ENCODE data around the gene HAPLN1. TPM values are rescaled to one million over a fixed set of nuclear protein-coding genes. Genes with fewer than 3 reads are reported as not detected.

Gene HAPLN1
- polyA plus RNA-seq, 1 donor: 5.0 TPM

DNA sequence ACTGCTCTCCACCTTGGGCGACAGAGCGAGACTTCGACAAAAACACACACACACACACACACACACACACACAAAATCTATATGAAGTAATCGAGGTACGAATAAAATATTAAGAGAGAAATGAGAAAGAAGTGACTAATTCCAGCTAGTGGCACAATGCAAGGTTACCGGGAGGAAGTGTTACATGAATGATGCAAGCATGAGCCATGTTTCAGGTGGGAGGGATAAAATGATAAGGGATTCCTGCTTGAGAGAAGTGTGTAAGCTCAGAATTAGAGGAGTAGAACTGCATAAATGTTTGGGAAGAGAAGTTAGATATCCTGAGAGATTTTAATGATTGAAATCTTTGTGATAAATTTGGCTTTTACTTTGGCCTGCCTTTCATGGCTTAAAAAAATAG lies 18.8 kb downstream of the HAPLN1 start:
- Histone ChIP-seq H3K27me3 (ENCODE audit: control insufficient read depth, insufficient read depth, low read length) (no peaks in the 10 kb centered on the region), H3K4me1 (ENCODE audit: control insufficient read depth, insufficient read depth, low read length) (no peaks in the 10 kb centered on the region), H3K4me3 (ENCODE audit: low read length) (no peak overlapping the region), H3K36me3 (ENCODE audit: control insufficient read depth, insufficient read depth, low read length) (no peaks in the 10 kb centered on the region), H3K27ac (ENCODE audit: low read length) (no peak overlapping the region), H3K9me3 (ENCODE audit: control insufficient read depth, low read depth, low read length) (no peaks in the 10 kb centered on the region)
- WGBS (ENCODE audit: insufficient coverage, low lambda C conversion rate): 83% methylated on average over 1 of the region's 6 CpGs
- no peak for DNase-seq

DNA sequence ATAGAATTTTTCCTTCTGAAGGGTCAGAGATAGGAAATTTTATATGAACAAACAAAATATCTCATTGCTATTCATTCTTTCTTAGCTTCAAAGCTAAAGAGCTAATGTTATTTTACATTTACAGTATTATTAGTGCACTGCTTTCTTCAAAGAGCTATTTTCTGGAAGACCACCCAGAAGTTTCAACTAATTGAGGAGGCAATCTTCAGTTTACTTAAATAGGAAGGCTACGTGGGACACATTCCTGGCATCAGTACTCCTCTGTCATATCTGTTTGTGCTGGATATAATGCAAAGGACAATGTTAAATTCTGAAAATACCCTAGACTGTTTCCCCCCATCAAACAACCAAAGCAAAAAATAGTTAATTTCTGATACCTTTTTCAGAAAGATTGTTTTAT lies 30.8 kb downstream of the HAPLN1 start:
- no peaks in the 10 kb centered on the region for H3K9me3 ChIP-seq (ENCODE audit: control insufficient read depth, low read depth, low read length)
- no peaks in the 10 kb centered on the region for H3K4me1 ChIP-seq (ENCODE audit: control insufficient read depth, insufficient read depth, low read length)
- WGBS (ENCODE audit: insufficient coverage, low lambda C conversion rate): no CpG with 5 or more reads among the region's 1 CpG
- H3K27ac ChIP-seq (ENCODE audit: low read length): no peak overlapping the region
- no peaks in the 10 kb centered on the region for H3K27me3 ChIP-seq (ENCODE audit: control insufficient read depth, insufficient read depth, low read length)
- no peak for DNase-seq
- no peaks in the 10 kb centered on the region for H3K36me3 ChIP-seq (ENCODE audit: control insufficient read depth, insufficient read depth, low read length)
- H3K4me3 ChIP-seq (ENCODE audit: low read length): no peak overlapping the region

DNA sequence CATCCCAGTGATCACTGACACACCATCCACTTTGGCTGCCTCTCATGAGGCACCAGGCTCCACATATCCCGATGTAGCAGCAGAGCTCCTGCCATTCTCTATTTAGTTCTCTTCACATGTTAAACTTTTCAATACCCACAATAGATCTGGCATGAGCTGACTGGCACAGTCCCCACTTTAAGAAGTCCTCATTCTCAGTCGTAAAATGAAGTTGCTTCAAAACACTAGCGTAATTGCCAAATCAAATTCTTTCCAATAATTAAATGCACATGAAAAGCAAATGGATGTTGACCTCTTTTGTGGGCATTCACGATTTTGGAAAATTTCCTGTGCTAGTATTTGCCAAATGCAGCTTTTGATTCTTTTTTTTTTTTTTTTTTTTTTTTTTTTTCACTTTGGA lies 32.4 kb downstream of the HAPLN1 start:
- Histone ChIP-seq H3K4me1 (ENCODE audit: control insufficient read depth, insufficient read depth, low read length) (no peaks in the 10 kb centered on the region), H3K4me3 (ENCODE audit: low read length) (no peak overlapping the region), H3K27ac (ENCODE audit: low read length) (no peak overlapping the region), H3K36me3 (ENCODE audit: control insufficient read depth, insufficient read depth, low read length) (no peaks in the 10 kb centered on the region), H3K9me3 (ENCODE audit: control insufficient read depth, low read depth, low read length) (no peaks in the 10 kb centered on the region), H3K27me3 (ENCODE audit: control insufficient read depth, insufficient read depth, low read length) (no peaks in the 10 kb centered on the region)
- 100% methylated on average over 2 of the region's 4 CpGs for WGBS (ENCODE audit: insufficient coverage, low lambda C conversion rate)
- DNase-seq: no peak

DNA sequence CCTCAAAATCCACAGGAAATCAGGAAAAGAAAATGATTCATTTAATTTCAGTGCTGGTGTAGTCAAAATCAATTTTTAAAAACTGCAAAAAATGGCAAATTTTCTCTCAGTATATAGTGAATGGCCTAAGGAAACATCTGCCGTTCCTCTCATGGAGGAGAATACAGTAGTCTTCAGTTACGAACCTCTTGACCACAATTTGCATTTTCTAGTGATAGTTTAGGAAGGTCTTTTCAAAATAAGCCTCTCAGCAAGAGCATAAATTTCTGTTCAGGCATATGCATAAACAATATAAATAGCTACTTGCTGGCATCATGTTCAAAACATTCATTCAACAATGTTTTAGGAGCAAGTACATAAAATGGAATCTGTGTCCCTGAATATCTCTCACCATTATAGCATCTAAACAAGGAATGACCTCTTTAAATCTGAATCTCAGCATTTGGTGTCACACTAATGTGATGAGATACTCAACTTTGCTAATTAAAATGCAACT lies 33.5 kb downstream of the HAPLN1 start:
- H3K4me3 ChIP-seq (ENCODE audit: low read length): no peak overlapping the region
- no peaks in the 10 kb centered on the region for H3K27me3 ChIP-seq (ENCODE audit: control insufficient read depth, insufficient read depth, low read length)
- no peaks in the 10 kb centered on the region for H3K36me3 ChIP-seq (ENCODE audit: control insufficient read depth, insufficient read depth, low read length)
- H3K4me1 ChIP-seq (ENCODE audit: control insufficient read depth, insufficient read depth, low read length): no peaks in the 10 kb centered on the region
- H3K27ac ChIP-seq (ENCODE audit: low read length): no peak overlapping the region
- WGBS (ENCODE audit: insufficient coverage, low lambda C conversion rate): no CpG with 5 or more reads among the region's 2 CpGs
- H3K9me3 ChIP-seq (ENCODE audit: control insufficient read depth, low read depth, low read length): no peaks in the 10 kb centered on the region
- no peak for DNase-seq

DNA sequence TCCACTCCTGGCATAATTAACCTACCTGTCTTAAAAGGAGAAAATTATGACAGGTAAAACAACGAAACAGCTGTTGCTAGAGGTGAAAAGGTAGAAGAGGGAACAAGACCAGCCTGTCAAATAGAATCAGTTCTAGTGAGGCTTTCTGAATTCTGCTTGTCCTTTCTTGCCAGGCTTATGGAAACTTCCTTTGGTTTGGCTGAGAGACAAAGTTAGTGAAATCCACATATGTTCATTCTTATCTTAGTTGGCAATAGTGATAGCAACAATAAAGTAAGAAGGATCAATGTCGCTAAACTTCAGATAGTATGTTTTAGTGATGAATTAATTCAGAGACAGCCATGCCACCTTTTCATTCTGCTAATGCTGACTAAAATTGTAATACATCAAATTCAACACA lies 34.4 kb downstream of the HAPLN1 start:
- Histone ChIP-seq H3K27ac (ENCODE audit: low read length) (no peak overlapping the region), H3K27me3 (ENCODE audit: control insufficient read depth, insufficient read depth, low read length) (no peaks in the 10 kb centered on the region), H3K9me3 (ENCODE audit: control insufficient read depth, low read depth, low read length) (no peaks in the 10 kb centered on the region), H3K4me1 (ENCODE audit: control insufficient read depth, insufficient read depth, low read length) (no peaks in the 10 kb centered on the region), H3K36me3 (ENCODE audit: control insufficient read depth, insufficient read depth, low read length) (no peaks in the 10 kb centered on the region), H3K4me3 (ENCODE audit: low read length) (no peak overlapping the region)
- 100% methylated on average over 1 of the region's 2 CpGs for whole genome bisulfite sequencing (ENCODE audit: insufficient coverage, low lambda C conversion rate)
- DNase-seq: no peak

DNA sequence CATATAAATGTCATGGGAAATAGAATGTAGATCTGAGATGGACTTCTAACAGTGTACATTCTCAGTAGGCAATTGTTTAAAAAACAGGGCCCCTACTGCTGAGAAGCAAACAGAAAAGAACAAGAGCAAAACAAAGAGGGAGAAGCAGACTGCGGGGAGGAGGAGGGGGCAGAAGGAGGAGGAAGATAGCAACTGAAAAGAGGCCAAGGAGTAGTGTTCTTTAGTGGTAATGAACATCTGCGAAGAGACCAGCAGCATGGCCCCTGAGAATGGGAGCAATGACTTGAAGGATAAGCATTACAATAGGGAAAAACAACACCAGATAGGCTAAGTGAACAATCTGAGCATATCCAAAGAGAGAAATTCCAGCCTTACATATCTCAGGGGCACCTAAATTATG lies 36.8 kb downstream of the HAPLN1 start:
- Histone ChIP-seq H3K27me3 (ENCODE audit: control insufficient read depth, insufficient read depth, low read length) (no peaks in the 10 kb centered on the region), H3K4me1 (ENCODE audit: control insufficient read depth, insufficient read depth, low read length) (no peaks in the 10 kb centered on the region), H3K36me3 (ENCODE audit: control insufficient read depth, insufficient read depth, low read length) (no peaks in the 10 kb centered on the region), H3K27ac (ENCODE audit: low read length) (no peak overlapping the region), H3K9me3 (ENCODE audit: control insufficient read depth, low read depth, low read length) (no peaks in the 10 kb centered on the region), H3K4me3 (ENCODE audit: low read length) (no peak overlapping the region)
- 86% methylated on average over 1 of the region's 2 CpGs for WGBS (ENCODE audit: insufficient coverage, low lambda C conversion rate)
- DNase-seq: no peak

DNA sequence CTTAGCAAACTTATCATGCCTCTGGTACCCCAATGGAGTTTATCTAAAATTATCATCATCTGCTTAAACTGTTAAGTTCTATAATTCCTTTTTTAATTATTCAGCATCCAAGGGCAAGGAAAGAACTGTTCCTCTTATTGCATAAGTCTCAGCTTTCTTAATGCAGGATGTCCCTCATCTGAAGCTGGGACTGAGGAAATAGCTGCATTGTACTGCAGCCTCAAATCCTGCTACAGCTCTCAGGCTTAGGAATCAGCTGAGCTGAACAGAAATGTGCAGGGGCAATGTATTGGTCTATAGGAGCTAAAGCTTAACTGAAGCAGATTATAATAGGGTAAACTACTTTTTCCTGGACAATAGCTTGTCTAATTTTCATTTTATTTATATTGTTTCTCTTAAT lies 48.0 kb downstream of the HAPLN1 start:
- no peak overlapping the region for H3K27ac ChIP-seq (ENCODE audit: low read length)
- no peak for DNase-seq
- H3K4me3 ChIP-seq (ENCODE audit: low read length): no peak overlapping the region

DNA sequence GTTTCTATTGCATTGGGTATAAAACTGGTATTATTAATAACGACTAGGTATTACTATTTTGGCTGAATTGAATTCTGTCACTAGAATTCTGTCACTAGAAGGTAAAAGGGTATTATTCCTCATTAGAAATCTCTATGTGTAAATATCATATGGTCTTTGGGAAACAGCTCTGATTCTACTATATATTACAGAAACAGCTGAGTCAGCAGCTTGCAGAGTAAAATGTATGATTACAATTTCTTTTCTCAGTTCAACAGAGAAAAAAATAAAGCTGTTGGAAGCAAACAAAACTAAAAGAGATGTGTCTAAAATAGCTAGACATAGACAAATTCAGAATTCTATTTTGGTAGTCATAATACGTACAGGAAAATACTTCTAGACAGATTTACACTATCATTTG lies 48.5 kb downstream of the HAPLN1 start:
- no CpG with 5 or more reads among the region's 2 CpGs for WGBS (ENCODE audit: insufficient coverage, low lambda C conversion rate)
- no peaks in the 10 kb centered on the region for H3K27me3 ChIP-seq (ENCODE audit: control insufficient read depth, insufficient read depth, low read length)

More for the DNA sequence above, 48.0 kb downstream of the HAPLN1 start:
- Histone ChIP-seq H3K4me1 (ENCODE audit: control insufficient read depth, insufficient read depth, low read length) (no peaks in the 10 kb centered on the region), H3K36me3 (ENCODE audit: control insufficient read depth, insufficient read depth, low read length) (no peaks in the 10 kb centered on the region), H3K9me3 (ENCODE audit: control insufficient read depth, low read depth, low read length) (no peaks in the 10 kb centered on the region), H3K27me3 (ENCODE audit: control insufficient read depth, insufficient read depth, low read length) (no peaks in the 10 kb centered on the region)

DNA sequence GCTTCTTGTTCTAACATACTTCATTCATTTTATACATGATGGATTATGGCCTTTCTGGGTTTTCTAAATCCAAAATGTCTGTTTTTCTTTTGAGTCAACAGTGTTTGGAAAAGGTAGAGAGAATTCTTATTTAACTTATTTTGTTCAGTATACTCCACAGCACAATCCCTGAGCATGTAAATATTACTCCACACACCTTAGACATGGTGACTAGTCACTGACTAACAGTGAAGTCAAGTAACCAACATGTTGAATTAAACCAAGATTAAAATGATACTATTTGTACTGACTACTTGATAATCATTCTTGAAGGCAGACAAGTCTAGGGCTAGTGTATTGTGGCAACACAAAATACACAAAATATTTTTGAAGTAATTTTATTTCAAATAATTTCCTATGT lies 55.0 kb downstream of the HAPLN1 start:
- DNase-seq: no peak
- no peaks in the 10 kb centered on the region for H3K27me3 ChIP-seq (ENCODE audit: control insufficient read depth, insufficient read depth, low read length)
- no peaks in the 10 kb centered on the region for H3K36me3 ChIP-seq (ENCODE audit: control insufficient read depth, insufficient read depth, low read length)
- no peaks in the 10 kb centered on the region for H3K4me1 ChIP-seq (ENCODE audit: control insufficient read depth, insufficient read depth, low read length)
- no peaks in the 10 kb centered on the region for H3K9me3 ChIP-seq (ENCODE audit: control insufficient read depth, low read depth, low read length)
- H3K4me3 ChIP-seq (ENCODE audit: low read length): no peak overlapping the region
- H3K27ac ChIP-seq (ENCODE audit: low read length): no peak overlapping the region

More for the DNA sequence above, 48.5 kb downstream of the HAPLN1 start:
- no peaks in the 10 kb centered on the region for H3K4me1 ChIP-seq (ENCODE audit: control insufficient read depth, insufficient read depth, low read length)
- H3K27ac ChIP-seq (ENCODE audit: low read length): no peak overlapping the region
- DNase-seq: no peak
- H3K36me3 ChIP-seq (ENCODE audit: control insufficient read depth, insufficient read depth, low read length): no peaks in the 10 kb centered on the region
- no peak overlapping the region for H3K4me3 ChIP-seq (ENCODE audit: low read length)
- no peaks in the 10 kb centered on the region for H3K9me3 ChIP-seq (ENCODE audit: control insufficient read depth, low read depth, low read length)

DNA sequence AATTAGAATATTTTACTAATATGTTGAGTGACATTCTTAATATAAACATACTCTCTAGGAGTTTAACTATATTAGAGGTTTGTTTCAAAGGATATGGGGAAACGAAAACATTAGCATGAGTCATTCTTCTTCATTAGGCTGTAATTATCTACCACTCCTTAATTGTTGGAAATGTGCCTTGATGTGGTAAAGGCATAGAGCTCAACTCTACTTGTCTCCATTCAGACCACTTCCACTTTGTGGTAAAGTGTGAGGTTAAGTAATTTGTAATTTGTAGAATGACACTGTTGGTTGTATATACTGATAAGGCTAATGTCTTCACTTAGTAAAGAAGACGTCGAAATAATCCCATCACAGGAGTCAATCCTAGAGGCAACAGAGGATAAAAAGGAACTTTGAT lies 58.1 kb downstream of the HAPLN1 start:
- H3K9me3 ChIP-seq (ENCODE audit: control insufficient read depth, low read depth, low read length): no peaks in the 10 kb centered on the region
- no peak overlapping the region for H3K4me3 ChIP-seq (ENCODE audit: low read length)
- no peaks in the 10 kb centered on the region for H3K36me3 ChIP-seq (ENCODE audit: control insufficient read depth, insufficient read depth, low read length)
- WGBS (ENCODE audit: insufficient coverage, low lambda C conversion rate): no CpG with 5 or more reads among the region's 3 CpGs
- DNase-seq: no peak
- no peaks in the 10 kb centered on the region for H3K27me3 ChIP-seq (ENCODE audit: control insufficient read depth, insufficient read depth, low read length)
- no peak overlapping the region for H3K27ac ChIP-seq (ENCODE audit: low read length)
- H3K4me1 ChIP-seq (ENCODE audit: control insufficient read depth, insufficient read depth, low read length): no peaks in the 10 kb centered on the region

DNA sequence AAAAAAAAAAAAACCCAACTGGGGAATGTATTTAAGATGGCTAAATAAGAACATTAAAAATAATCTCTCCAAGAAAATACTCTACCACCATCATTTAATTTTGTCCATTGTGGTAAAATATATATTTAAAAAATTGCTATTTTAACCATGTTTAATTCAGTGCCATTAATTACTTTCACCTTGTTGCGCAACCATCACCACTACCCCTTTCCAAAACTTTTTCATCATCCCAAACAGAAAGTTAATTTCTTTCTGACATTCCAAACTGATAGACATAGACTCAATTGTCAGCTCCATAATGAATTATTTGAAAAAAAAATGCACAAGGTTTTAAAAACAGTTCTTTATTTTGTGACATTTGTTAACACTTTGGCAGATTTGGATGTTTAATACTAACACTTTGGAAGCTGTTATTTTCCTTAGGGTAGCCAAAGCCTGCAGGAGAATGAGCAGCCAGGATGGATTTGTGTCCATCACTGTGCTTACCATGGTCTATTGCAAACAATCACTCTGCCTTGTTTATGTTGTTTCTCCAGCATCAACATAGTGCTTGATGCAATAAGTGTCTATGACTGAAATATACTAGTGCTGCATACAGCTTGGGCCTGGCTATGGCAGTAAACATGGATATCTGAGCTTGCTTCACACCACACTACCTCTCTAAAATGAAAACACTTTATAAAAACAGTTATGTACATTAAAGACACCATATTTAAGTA lies 62.7 kb downstream of the HAPLN1 start:
- Histone ChIP-seq H3K27ac (ENCODE audit: low read length) (no peak overlapping the region), H3K4me1 (ENCODE audit: control insufficient read depth, insufficient read depth, low read length) (no peaks in the 10 kb centered on the region), H3K4me3 (ENCODE audit: low read length) (no peak overlapping the region), H3K36me3 (ENCODE audit: control insufficient read depth, insufficient read depth, low read length) (no peaks in the 10 kb centered on the region), H3K9me3 (ENCODE audit: control insufficient read depth, low read depth, low read length) (no peaks in the 10 kb centered on the region), H3K27me3 (ENCODE audit: control insufficient read depth, insufficient read depth, low read length) (no peaks in the 10 kb centered on the region)
- WGBS (ENCODE audit: insufficient coverage, low lambda C conversion rate): 100% methylated on average over 1 of the region's 1 CpG
- no peak for DNase-seq

Data from large intestine (tissue), 3 donors.